GM12892 (cell line): ENCODE results near the gene RFX8.

Source experiments
- POLR2A ChIP-seq: IDR thresholded peaks from 2 replicates; pipeline ENCODE4 v1.6.1; 2011; ENCODE audit warnings: low read depth, low read length, control low read depth
- POLR2AphosphoS5 ChIP-seq: IDR thresholded peaks from 2 replicates; pipeline ENCODE4 v1.6.1; 2011; ENCODE audit warnings: low read depth, low read length, control low read depth
- TAF1 ChIP-seq: IDR thresholded peaks from 2 replicates; pipeline ENCODE4 v1.6.1; 2011; ENCODE audit warnings: low read depth, mild to moderate bottlenecking, control low read depth, low read length, borderline replicate concordance

GRCh38 chr2:101369100-101369499 lies 105.8 kb downstream of the RFX8 start:
- no peak for TF ChIP-seq POLR2A
- TF ChIP-seq POLR2AphosphoS5 = no peak
- TF ChIP-seq TAF1 = no peak
